ENCODE data around the gene ISCA1. TPM values are rescaled to one million over a fixed set of nuclear protein-coding genes. Genes with fewer than 3 reads are reported as not detected.

ISCA1 gene
- polyA plus RNA-seq, 10 donors, result 26.8 to 34.6 (median 30.4) TPM

- DNase-seq, result no peak
Observed at GRCh38 chr9:86241216-86241615, 41.1 kb downstream of the ISCA1 start.

- DNase-seq, result no peak
Observed at GRCh38 chr9:86238861-86239770, 43.2 kb downstream of the ISCA1 start.

GRCh38 chr9:86230858-86231257 is 51.5 kb downstream of the ISCA1 start:
- DNase-seq, result no peak

DNA sequence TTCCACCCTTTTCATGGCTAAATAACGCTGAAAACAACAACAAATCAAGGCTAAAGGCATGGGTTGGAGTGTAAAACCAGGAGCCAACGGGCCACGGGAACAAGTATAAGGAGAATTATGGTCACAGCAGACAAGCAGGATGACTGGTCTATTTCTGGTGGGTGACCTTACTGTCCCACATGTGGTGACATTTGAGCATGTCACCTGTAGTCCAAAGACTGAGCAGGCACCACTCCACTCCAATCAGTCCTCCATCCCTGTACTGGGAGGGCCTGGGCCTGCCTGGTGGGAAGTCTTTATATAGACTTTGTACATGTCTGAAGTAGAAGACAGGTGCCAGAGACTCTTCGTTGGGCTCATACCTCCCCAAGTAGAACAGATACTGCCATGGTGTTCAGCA is 59.7 kb downstream of the ISCA1 start:
- DNase-seq, result no peak

DNA sequence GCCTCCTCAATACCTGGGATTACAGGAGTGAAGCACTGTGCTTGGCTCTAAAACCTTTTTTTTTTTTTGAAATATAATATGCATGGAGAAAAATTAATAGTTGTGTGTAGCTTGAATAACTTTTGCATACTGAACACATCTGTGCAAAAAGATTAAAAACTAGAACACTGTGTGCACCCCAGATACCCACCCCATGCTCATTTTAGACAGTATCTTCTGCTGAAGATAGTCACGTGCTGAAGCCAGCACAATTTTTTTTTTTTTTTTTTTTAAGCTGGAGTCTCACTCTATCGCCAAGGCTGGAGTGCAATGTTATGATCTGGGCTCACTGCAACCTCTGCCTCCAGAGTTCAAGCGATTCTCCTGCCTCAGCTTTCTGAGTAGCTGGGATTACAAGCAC is 62.7 kb downstream of the ISCA1 start:
- no peak for DNase-seq

GRCh38 chr9:86217076-86217755 is 65.1 kb downstream of the ISCA1 start:
- DNase-seq, result no peak

Other genes with a start within 250 kb of the ISCA1 start
- gene GOLM1, start 183.0 kb downstream of the ISCA1 start, polyA plus RNA-seq (ENCODE audit: insufficient read length in 10 of 10), result 10 to 100 TPM; 54.3 to 89.5 (median 62.8) TPM
- under 1 TPM in 6 of 10 donors, not detected in 4; 0.16 to 0.30 (median 0.22) TPM for gene C9orf153, start 22.9 kb downstream of the ISCA1 start, polyA plus RNA-seq (ENCODE audit: insufficient read length in 10 of 10)
- gene TUT7, start 71.9 kb upstream of the ISCA1 start, polyA plus RNA-seq (ENCODE audit: insufficient read length in 10 of 10), result 10 to 100 TPM; 14.1 to 20.7 (median 18.0) TPM